HCT116 (cell line): ENCODE results near the gene RUVBL1. TPM values are rescaled to one million over a fixed set of nuclear protein-coding genes. Genes with fewer than 3 reads are reported as not detected.

Experiments used
- ATAC-seq: fragments of 200-7000 bp; cut with Tn5 transposase; 2 replicates; pipeline ENCODE4 v1.9.1; 2020; ENCODE audit warnings: mild to moderate bottlenecking, moderate library complexity
- BruUV-seq: library from RNA; stranded (reverse); fragments of 400-500 nt; replicated peaks from 2 replicates; lab custom pipeline; 2021; lab: Mats Ljungman, UMichigan
- CTCF ChIA-PET: fragments of 300-600 bp; sonication (Branson Sonifier 250); formaldehyde crosslinking; loops from one replicate; lab custom pipeline; 2021; ENCODE audit warnings: antibody characterized with exemption; lab: Charles Lee
- POLR2A ChIA-PET: fragments of 300-600, 350-600 bp; sonication (Branson Sonifier 250); formaldehyde crosslinking; loops from one replicate; lab custom pipeline; 2021; ENCODE audit warnings: antibody characterized with exemption; lab: Charles Lee
- RAD21 ChIA-PET, 2 experiments: fragments of 300-600 bp; sonication (Branson Sonifier 250); formaldehyde crosslinking; loops; one replicate each; lab custom pipeline; 2023; ENCODE audit warnings: low total read pairs in 2 of 2; ENCODE audit not compliant: uncharacterized antibody in 2 of 2, unreplicated experiment in 2 of 2, low non-redundant PET in 1 of 2; lab: Charles Lee
- DNase-seq: peaks from one replicate; pipeline ENCODE4 v3.0.0-alpha.2; 2010; ENCODE audit warnings: low read depth, low spot score
- H2AFZ ChIP-seq: fragments of 200-600 bp; shearing (Covaris generic), sonication (generic); 2 replicates; pipeline ENCODE4 v1.6.1; 2017; ENCODE audit warnings: low read depth, mixed run types, mixed read lengths, antibody characterized with exemption, low read length; ENCODE audit not compliant: poor library complexity, severe bottlenecking
- H3K27ac ChIP-seq: 2 replicates; pipeline ENCODE4 v1.5.1; 2012; ENCODE audit warnings: low read depth, low read length
- H3K27me3 ChIP-seq: fragments of 200-600 bp; sonication (generic); 2 replicates; pipeline ENCODE4 v1.6.1; 2016; ENCODE audit warnings: mixed run types, low read length, mixed read lengths; ENCODE audit not compliant: insufficient read depth
- H3K36me3 ChIP-seq, 2 experiments: fragments of 200-500 bp in 1 of 2; fragments of 200-600 bp in 1 of 2; sonication (Bioruptor generic) in 1 of 2; sonication (generic) in 1 of 2; 2 replicates each; pipeline versions ENCODE4 v1.5.1 to v1.6.1; 2014 to 2016; ENCODE audit warnings: low read length in 2 of 2, inconsistent platforms in 1 of 2, mixed read lengths in 1 of 2, mixed run types in 1 of 2; ENCODE audit not compliant: insufficient read depth in 2 of 2, control insufficient read depth in 1 of 2
- H3K4me1 ChIP-seq, 2 experiments: fragments of 200-600 bp in 1 of 2; sonication (generic) in 1 of 2; 2 replicates each; pipeline versions ENCODE4 v1.5.1 to v1.6.1; 2012 to 2017; ENCODE audit warnings: low read length in 2 of 2, inconsistent platforms in 1 of 2, mild to moderate bottlenecking in 1 of 2, mixed read lengths in 1 of 2, mixed run types in 1 of 2, moderate library complexity in 1 of 2; ENCODE audit not compliant: insufficient read depth in 2 of 2, control insufficient read depth in 1 of 2
- H3K4me2 ChIP-seq: fragments of 200-600 bp; sonication (generic); 2 replicates; pipeline ENCODE4 v1.6.1; 2017; ENCODE audit warnings: mixed run types, low read length, mixed read lengths
- H3K4me3 ChIP-seq, 2 experiments: fragments of 200-600 bp in 1 of 2; sonication (generic) in 1 of 2; replicated peaks in 1 of 2; 2 replicates each; pipeline ENCODE4 v1.5.1; 2011 to 2016; ENCODE audit warnings: low read length in 2 of 2, control low read depth in 1 of 2, low read depth in 1 of 2, mild to moderate bottlenecking in 1 of 2, mixed read lengths in 1 of 2, mixed run types in 1 of 2
- H3K79me2 ChIP-seq: fragments of 200-600 bp; sonication (generic); 2 replicates; pipeline ENCODE4 v1.6.1; 2017; ENCODE audit warnings: mild to moderate bottlenecking, mixed run types, low read length, moderate library complexity, mixed read lengths; ENCODE audit not compliant: insufficient read depth
- H3K9ac ChIP-seq: fragments of 200-600 bp; sonication (generic); 2 replicates; pipeline ENCODE4 v1.6.1; 2016; ENCODE audit warnings: low read length, mixed read lengths
- H3K9me2 ChIP-seq: fragments of 200-600 bp; sonication (generic), shearing (Covaris generic); 2 replicates; pipeline ENCODE4 v1.6.1; 2017; ENCODE audit warnings: mixed run types, mild to moderate bottlenecking, moderate library complexity; ENCODE audit not compliant: insufficient read depth
- H3K9me3 ChIP-seq, 2 experiments: fragments of 200-500 bp in 1 of 2; fragments of 200-600 bp in 1 of 2; sonication (Bioruptor generic) in 1 of 2; sonication (generic) in 1 of 2; 2 replicates each; pipeline ENCODE4 v1.6.1; 2014 to 2017; ENCODE audit warnings: low read length in 2 of 2, mixed read lengths in 2 of 2, inconsistent platforms in 1 of 2, low read depth in 1 of 2, mild to moderate bottlenecking in 1 of 2, mixed run types in 1 of 2, moderate library complexity in 1 of 2; ENCODE audit not compliant: control insufficient read depth in 1 of 2, insufficient read depth in 1 of 2
- H4K20me1 ChIP-seq: fragments of 200-600 bp; sonication (generic), shearing (Covaris generic); 2 replicates; pipeline ENCODE4 v1.6.1; 2017; ENCODE audit warnings: mixed run types, mild to moderate bottlenecking, moderate library complexity; ENCODE audit not compliant: insufficient read depth
- CEBPB ChIP-seq: IDR thresholded peaks from 2 replicates; pipeline ENCODE4 v1.6.1; 2012; ENCODE audit warnings: low read depth
- CTCF ChIP-seq, 3 experiments: fragments of 200-600 bp in 1 of 3; sonication (generic) in 1 of 3; IDR thresholded peaks in 2 of 3; conservative IDR thresholded peaks in 1 of 3; 2 replicates each; pipeline ENCODE4 v1.5.1; 2012 to 2017; ENCODE audit warnings: low read depth in 2 of 3, low read length in 2 of 3, antibody characterized with exemption in 1 of 3, borderline replicate concordance in 1 of 3, control low read depth in 1 of 3, mild to moderate bottlenecking in 1 of 3, mixed read lengths in 1 of 3, mixed run types in 1 of 3, moderate library complexity in 1 of 3; ENCODE audit not compliant: insufficient read depth in 1 of 3
- EZH2 ChIP-seq: fragments of 200-600 bp; sonication (generic); IDR thresholded peaks from 2 replicates; pipeline ENCODE4 v1.6.1; 2017; ENCODE audit warnings: antibody characterized with exemption, mixed run types
- JUND ChIP-seq: IDR thresholded peaks from 2 replicates; pipeline ENCODE4 v1.6.1; 2012
- POLR2A ChIP-seq: IDR thresholded peaks from 2 replicates; pipeline ENCODE4 v1.7.0; 2011; ENCODE audit warnings: borderline replicate concordance; ENCODE audit not compliant: insufficient read depth, insufficient read length; ENCODE audit errors: extremely low read depth
- RAD21 ChIP-seq: IDR thresholded peaks from 2 replicates; pipeline ENCODE4 v1.6.1; 2012; ENCODE audit warnings: low read depth, mild to moderate bottlenecking
- SP1 ChIP-seq: IDR thresholded peaks from 2 replicates; pipeline ENCODE4 v1.6.1; 2012; ENCODE audit warnings: low read depth
- YY1 ChIP-seq: IDR thresholded peaks from 2 replicates; pipeline ENCODE4 v1.6.1; 2011; ENCODE audit warnings: low read length, low read depth, moderate library complexity, mild to moderate bottlenecking; ENCODE audit not compliant: insufficient replicate concordance; ENCODE audit errors: extremely low read depth
- intact Hi-C: fragments of 100-400 bp; cut with micrococcal nuclease; formaldehyde crosslinking; loops from 2 replicates; pipeline ENCODE4 v1.10.0; 2022
- total RNA-seq: library from RNA; stranded (reverse); gene quantifications from one replicate; pipeline ENCODE4 v1.2.1, GENCODE V29; 2021; ENCODE audit not compliant: unreplicated experiment

Gene RUVBL1
- total RNA-seq, 1 experiment from 2014 or later: 129 TPM

GRCh38 chr3:128143496-128143895 is 19.9 kb upstream of the RUVBL1 start:
- ATAC-seq (no peak), DNase-seq (no peak)
- Histone ChIP-seq H4K20me1 (no peaks in the 10 kb centered on the region), H3K9ac (no peak overlapping the region), H2AFZ (no peak overlapping the region), H3K4me1 (no peaks in the 10 kb centered on the region), H3K4me3 (no peak overlapping the region), H3K9me2 (no peaks in the 10 kb centered on the region), H3K27ac (no peak overlapping the region), H3K4me2 (no peak overlapping the region), H3K9me3 (no peaks in the 10 kb centered on the region), H3K27me3 (no peaks in the 10 kb centered on the region; the same call in 1 of the 2 replicates), H3K79me2 (no peaks in the 10 kb centered on the region), H3K36me3 (no peaks in the 10 kb centered on the region)
- POLR2A ChIA-PET: no interaction called here
- intact Hi-C loops: no loop called here
- TF ChIP-seq POLR2A (no peak), CEBPB (no peak), EZH2 (no peak)
- RAD21 ChIA-PET: no interaction called here
- no TSS peak for BruUV-seq
- CTCF ChIA-PET: no interaction called here

- Histone ChIP-seq H4K20me1 (no peaks in the 10 kb centered on the region), H3K4me2 (no peak overlapping the region), H3K9me2 (0 out of 2 replicates have a peak, but pooled peaks cover 3% of the 10 kb centered on the region), H3K4me3 (no peak overlapping the region), H3K9me3 (no peaks in the 10 kb centered on the region), H3K27me3 (no peaks in the 10 kb centered on the region), H3K36me3 (no peaks in the 10 kb centered on the region), H3K4me1 (no peaks in the 10 kb centered on the region), H3K27ac (no peak overlapping the region), H3K79me2 (no peaks in the 10 kb centered on the region), H3K9ac (no peak overlapping the region), H2AFZ (no peak overlapping the region)
- intact Hi-C loops: loop anchor here (1.0 to 10.0 kb wide), 6 partner anchors 38 to 539 kb away; partner anchors contain the start of genes MCM2 and TPRA1
- ChIA-PET CTCF (interaction anchor here (0.6 to 2.6 kb wide), 18 partner anchors 10 to 660 kb away, joined by 3 to 20 read pairs (median 4); partner anchors contain the start of genes EEFSEC and RUVBL1), POLR2A (no interaction called here), RAD21 (interaction anchor here in 1 of 2 experiments (1.3 kb wide), 1 partner anchor 558 kb away, joined by 4 read pairs; no protein-coding TSS in a partner anchor)
- peak; percentile 97 for ATAC-seq
- TF ChIP-seq JUND: no peak
- TF ChIP-seq RAD21: peak; percentile 90
- TF ChIP-seq SP1: no peak
- TF ChIP-seq CTCF (IDR thresholded peaks at IDR 0.05 in 2 of 3, conservative IDR thresholded peaks at IDR 0.05 in 1 of 3; ENCODE audit: borderline replicate concordance in 1 of 3, insufficient read depth in 1 of 3, low read depth in 2 of 3, low read length in 2 of 3): peak; percentile 75 to 85 (median 82)
- TF ChIP-seq CEBPB: peak; percentile 53; the same call in 1 of the 2 replicates
- peak; percentile 35 for TF ChIP-seq YY1
- DNase-seq: peak; percentile 36
- no TSS peak for BruUV-seq
Measured at GRCh38 chr3:128133273-128133883, 9.8 kb upstream of the RUVBL1 start.
